Neuronal stem cell (in vitro differentiated cells): ENCODE results near the gene CELF1.
A peak's percentile ranks its signal among the peaks of the same experiment; 100 is the strongest.

Source experiments
- DNase-seq: peaks from one replicate; pipeline ENCODE4 v3.0.0-alpha.2; 2013; ENCODE audit warnings: low spot score
- H2AFZ ChIP-seq: one replicate; pipeline ENCODE4 v1.6.1; 2013; ENCODE audit warnings: mild to moderate bottlenecking, low read length, inconsistent platforms
- H2AK5ac ChIP-seq: 2 replicates; pipeline ENCODE4 v1.6.1; 2013; ENCODE audit warnings: low read depth, mild to moderate bottlenecking, inconsistent platforms, low read length, moderate library complexity, mixed read lengths
- H2BK120ac ChIP-seq: 2 replicates; pipeline ENCODE4 v1.6.1; 2013; ENCODE audit warnings: low read depth, mild to moderate bottlenecking, inconsistent platforms, low read length, moderate library complexity, mixed read lengths
- H2BK12ac ChIP-seq: one replicate; pipeline ENCODE4 v1.6.1; 2013; ENCODE audit warnings: low read length, inconsistent platforms
- H2BK15ac ChIP-seq: 2 replicates; pipeline ENCODE4 v1.6.1; 2013; ENCODE audit warnings: mild to moderate bottlenecking, low read length, inconsistent platforms, mixed read lengths
- H2BK5ac ChIP-seq: one replicate; pipeline ENCODE4 v1.6.1; 2013; ENCODE audit warnings: inconsistent platforms, mild to moderate bottlenecking, low read length, moderate library complexity
- H3K14ac ChIP-seq: one replicate; pipeline ENCODE4 v1.6.1; 2013; ENCODE audit warnings: low read length, inconsistent platforms
- H3K18ac ChIP-seq: 2 replicates; pipeline ENCODE4 v1.6.1; 2013; ENCODE audit warnings: low read length, inconsistent platforms
- H3K23ac ChIP-seq: 2 replicates; pipeline ENCODE4 v1.6.1; 2013; ENCODE audit warnings: low read depth, mild to moderate bottlenecking, mixed read lengths, low read length, inconsistent platforms; ENCODE audit not compliant: poor library complexity
- H3K27ac ChIP-seq: replicated peaks from 3 replicates; pipeline ENCODE4 v1.5.1; 2013; ENCODE audit warnings: low read length, inconsistent platforms
- H3K27me3 ChIP-seq, 3 experiments: 2 replicates each; pipeline ENCODE4 v1.6.1; 2013; ENCODE audit warnings: low read length in 3 of 3, mild to moderate bottlenecking in 2 of 3, inconsistent platforms in 1 of 3, low read depth in 1 of 3, mixed read lengths in 1 of 3, moderate library complexity in 1 of 3; ENCODE audit not compliant: control insufficient read depth in 3 of 3, insufficient read depth in 3 of 3
- H3K36me3 ChIP-seq, 2 donors: replicated peaks in 1 of 2; 2 replicates each; pipeline ENCODE4 v1.6.1; 2013; ENCODE audit warnings: low read length in 2 of 2; ENCODE audit not compliant: control insufficient read depth in 2 of 2, insufficient read depth in 2 of 2
- H3K4ac ChIP-seq: 2 replicates; pipeline ENCODE4 v1.6.1; 2013; ENCODE audit warnings: inconsistent platforms, mild to moderate bottlenecking, low read length, moderate library complexity
- H3K4me1 ChIP-seq, 2 donors: 1 replicate in 1 of 2; 2 replicates in 1 of 2; pipeline ENCODE4 v1.6.1; 2013; ENCODE audit warnings: low read length in 2 of 2, low read depth in 1 of 2; ENCODE audit not compliant: control insufficient read depth in 2 of 2, insufficient read depth in 1 of 2
- H3K4me2 ChIP-seq: one replicate; pipeline ENCODE4 v1.6.1; 2013; ENCODE audit warnings: mild to moderate bottlenecking, low read length, inconsistent platforms; ENCODE audit not compliant: insufficient read depth, poor library complexity, severe bottlenecking
- H3K4me3 ChIP-seq, 2 donors: 2 replicates each; pipeline ENCODE4 v1.5.1; 2013; ENCODE audit warnings: low read length in 2 of 2, mild to moderate bottlenecking in 2 of 2, inconsistent platforms in 1 of 2, moderate library complexity in 1 of 2
- H3K79me1 ChIP-seq: one replicate; pipeline ENCODE4 v1.6.1; 2013; ENCODE audit warnings: low read depth, mild to moderate bottlenecking, inconsistent platforms, low read length, moderate library complexity
- H3K9ac ChIP-seq: one replicate; pipeline ENCODE4 v1.6.1; 2013; ENCODE audit warnings: mild to moderate bottlenecking, low read depth, low read length, inconsistent platforms; ENCODE audit not compliant: poor library complexity
- H3K9me3 ChIP-seq, 2 donors: replicated peaks in 1 of 2; 2 replicates each; pipeline versions ENCODE3 to v1.6.1; 2013; ENCODE audit warnings: low read length in 2 of 2, mild to moderate bottlenecking in 2 of 2, inconsistent platforms in 1 of 2, low read depth in 1 of 2, mixed read lengths in 1 of 2, moderate library complexity in 1 of 2; ENCODE audit not compliant: control insufficient read depth in 2 of 2, insufficient read depth in 1 of 2
- H4K8ac ChIP-seq: one replicate; pipeline ENCODE4 v1.6.1; 2013; ENCODE audit warnings: low read depth, mild to moderate bottlenecking, inconsistent platforms, low read length, moderate library complexity
- H4K91ac ChIP-seq: one replicate; pipeline ENCODE4 v1.6.1; 2013; ENCODE audit warnings: low read length, low read depth, mild to moderate bottlenecking, inconsistent platforms; ENCODE audit not compliant: poor library complexity
- WGBS, 2 donors: extraction: QIAGEN DNeasy Blood & Tissue Kit; methylation state at CpG; one replicate each; pipeline ENCODE4 v1.1.7; 2013; ENCODE audit warnings: missing lambda C conversion rate in 2 of 2, mixed read lengths in 1 of 2; ENCODE audit not compliant: insufficient read length in 2 of 2, insufficient replicate concordance in 1 of 2; ENCODE audit errors: extremely low coverage in 2 of 2; 5-methylcytosine and 5-hydroxymethylcytosine counted together

CELF1 gene

GRCh38 chr11:47470671-47471070, 82.3 kb downstream of the CELF1 start:
- H3K36me3 ChIP-seq = peaks cover 43 to 100% of the 10 kb centered on the region in 2 donors
- H3K14ac ChIP-seq = no peak overlapping the region
- DNase-seq = no peak
- H3K27me3 ChIP-seq = no peaks in the 10 kb centered on the region
- no peak overlapping the region for H2AFZ ChIP-seq
- no peak overlapping the region for H3K4ac ChIP-seq
- no peak overlapping the region for H2BK12ac ChIP-seq
- no peak overlapping the region for H2BK5ac ChIP-seq
- H3K4me3 ChIP-seq = no peak overlapping the region
- H2BK120ac ChIP-seq = no peak overlapping the region
- H3K4me1 ChIP-seq = peaks cover 16 to 26% of the 10 kb centered on the region in 2 donors
- H2BK15ac ChIP-seq = no peak overlapping the region
- no peaks in the 10 kb centered on the region for H3K9me3 ChIP-seq
- no peak overlapping the region for H3K9ac ChIP-seq
- H4K91ac ChIP-seq = no peak overlapping the region
- H3K4me2 ChIP-seq = no peak overlapping the region
- no peak overlapping the region for H3K18ac ChIP-seq
- no CpG with 5 or more reads among the region's 4 CpGs for WGBS, 2 donors
- H3K27ac ChIP-seq = no peak overlapping the region
- no peak overlapping the region for H4K8ac ChIP-seq
- H3K23ac ChIP-seq = no peak overlapping the region
- peaks cover 2% of the 10 kb centered on the region for H3K79me1 ChIP-seq
- H2AK5ac ChIP-seq = no peak overlapping the region

DNA sequence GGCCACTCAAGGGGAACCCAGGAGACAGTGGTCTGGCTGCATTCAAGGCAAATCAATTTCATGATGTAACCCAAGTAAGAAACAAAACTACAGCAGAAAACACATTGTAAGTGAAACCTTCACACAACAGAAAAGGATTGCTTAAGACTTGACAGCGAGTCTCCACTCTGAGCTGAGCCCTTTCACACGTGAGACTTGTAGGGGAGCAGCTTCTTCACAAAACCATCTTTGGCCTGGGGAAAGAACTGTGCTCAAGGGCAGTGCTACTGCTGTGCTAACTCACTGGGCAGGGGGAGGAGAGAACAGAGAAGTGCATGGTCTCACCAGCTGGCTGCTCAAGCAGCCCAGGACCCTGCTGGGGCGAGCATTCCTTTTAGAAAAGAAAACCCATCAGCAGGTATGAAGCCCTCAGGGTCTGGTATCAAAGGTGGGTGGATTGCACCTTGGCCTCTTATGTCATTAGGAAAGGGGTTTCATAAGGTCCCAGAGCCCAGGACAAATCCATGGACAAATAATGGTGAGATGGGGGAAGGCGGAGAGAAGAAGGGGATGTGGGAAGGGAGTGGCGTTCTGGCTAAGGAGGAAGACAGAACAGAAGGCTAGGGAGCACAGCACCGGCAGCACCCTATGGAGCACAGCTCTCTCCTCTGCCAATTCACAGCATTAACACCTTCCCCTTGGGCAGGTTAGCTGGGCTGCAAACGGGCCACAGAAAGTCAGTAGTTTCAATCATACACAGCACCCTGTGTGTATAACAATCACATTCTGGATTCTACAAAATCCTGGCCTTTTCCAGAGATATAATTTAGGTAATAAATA, 83.4 kb downstream of the CELF1 start:
- H2BK12ac ChIP-seq = no peak overlapping the region
- H3K23ac ChIP-seq = no peak overlapping the region
- H3K27ac ChIP-seq = peak overlapping the region; percentile 2
- H3K9me3 ChIP-seq = no peaks in the 10 kb centered on the region
- no peak overlapping the region for H4K8ac ChIP-seq
- no peak overlapping the region for H3K14ac ChIP-seq
- no peak overlapping the region for H2BK120ac ChIP-seq
- H4K91ac ChIP-seq = no peak overlapping the region
- no peak overlapping the region for H2AK5ac ChIP-seq
- peaks cover 33 to 100% of the 10 kb centered on the region in 2 donors for H3K36me3 ChIP-seq
- H3K27me3 ChIP-seq = no peaks in the 10 kb centered on the region
- peaks cover 2% of the 10 kb centered on the region for H3K79me1 ChIP-seq
- H2BK5ac ChIP-seq = no peak overlapping the region
- H3K4me3 ChIP-seq = no peak overlapping the region
- DNase-seq = no peak
- no peak overlapping the region for H3K18ac ChIP-seq
- peaks cover 16 to 33% of the 10 kb centered on the region in 2 donors for H3K4me1 ChIP-seq
- no peak overlapping the region for H3K4me2 ChIP-seq
- no peak overlapping the region for H3K9ac ChIP-seq
- H2AFZ ChIP-seq = no peak overlapping the region
- H3K4ac ChIP-seq = no peak overlapping the region
- WGBS, 2 donors = no CpG with 5 or more reads among the region's 7 CpGs
- no peak overlapping the region for H2BK15ac ChIP-seq

DNA sequence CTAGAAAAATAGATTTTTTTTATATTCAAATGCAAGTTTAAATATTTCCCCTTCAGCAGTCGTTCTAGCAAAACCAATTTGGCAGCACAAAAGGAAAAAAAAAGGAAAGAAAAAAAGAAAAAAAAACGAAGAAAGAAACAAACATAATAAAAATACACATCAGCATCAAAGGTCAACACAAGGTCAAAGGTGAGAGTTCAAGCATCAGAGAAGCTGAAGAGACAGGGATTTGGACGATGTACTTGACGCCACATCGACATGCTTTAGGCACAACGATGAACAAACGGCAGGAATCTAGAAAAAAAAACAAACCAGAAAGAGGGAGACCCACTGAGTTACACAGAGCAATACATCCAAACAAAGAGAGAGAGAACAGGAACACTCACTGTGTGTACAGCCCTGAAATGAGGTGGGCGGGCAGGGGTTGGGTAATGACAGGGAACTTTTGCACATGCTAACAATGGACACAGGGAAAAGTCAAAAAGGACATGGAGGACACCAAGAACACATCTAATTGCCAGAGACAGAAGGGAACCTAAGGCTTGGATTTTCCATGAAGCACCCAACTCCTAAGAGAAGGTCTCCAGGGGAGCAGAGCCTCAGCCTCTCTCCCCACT, 84.2 kb downstream of the CELF1 start:
- no peak overlapping the region for H2AFZ ChIP-seq
- H3K4me2 ChIP-seq = no peak overlapping the region
- no peaks in the 10 kb centered on the region for H3K9me3 ChIP-seq
- no peak overlapping the region for H2BK12ac ChIP-seq
- H3K4me3 ChIP-seq = no peak overlapping the region
- H4K8ac ChIP-seq = no peak overlapping the region
- H3K79me1 ChIP-seq = peaks cover 2% of the 10 kb centered on the region
- no peak for DNase-seq
- H2AK5ac ChIP-seq = no peak overlapping the region
- H2BK5ac ChIP-seq = no peak overlapping the region
- H2BK15ac ChIP-seq = no peak overlapping the region
- no CpG with 5 or more reads among the region's 8 CpGs for WGBS, 2 donors
- no peak overlapping the region for H4K91ac ChIP-seq
- no peaks in the 10 kb centered on the region for H3K27me3 ChIP-seq
- no peak overlapping the region for H2BK120ac ChIP-seq
- no peak overlapping the region for H3K14ac ChIP-seq
- no peak overlapping the region for H3K18ac ChIP-seq
- H3K4ac ChIP-seq = no peak overlapping the region
- peaks cover 34 to 100% of the 10 kb centered on the region in 2 donors for H3K36me3 ChIP-seq
- peaks cover 16 to 37% of the 10 kb centered on the region in 2 donors for H3K4me1 ChIP-seq
- no peak overlapping the region for H3K9ac ChIP-seq
- H3K23ac ChIP-seq = no peak overlapping the region
- H3K27ac ChIP-seq = peak overlapping the region; percentile 2

GRCh38 chr11:47467357-47467756, 85.6 kb downstream of the CELF1 start:
- Histone ChIP-seq H2AFZ (no peak overlapping the region), H3K36me3 (peaks cover 26 to 92% of the 10 kb centered on the region in 2 donors), H3K14ac (no peak overlapping the region)

More at GRCh38 chr11:47467357-47467756, 85.6 kb downstream of the CELF1 start:
- Histone ChIP-seq H3K4me1 (peaks cover 16 to 37% of the 10 kb centered on the region in 2 donors), H3K23ac (no peak overlapping the region), H2BK5ac (no peak overlapping the region), H2BK15ac (no peak overlapping the region), H3K4ac (no peak overlapping the region), H3K27ac (peak overlapping the region; percentile 34), H2AK5ac (no peak overlapping the region), H3K9ac (no peak overlapping the region), H3K9me3 (no peaks in the 10 kb centered on the region), H3K4me3 (no peak overlapping the region), H3K18ac (no peak overlapping the region), H4K91ac (no peak overlapping the region), H2BK12ac (no peak overlapping the region), H3K27me3 (no peaks in the 10 kb centered on the region), H3K79me1 (peaks cover 2% of the 10 kb centered on the region), H3K4me2 (no peak overlapping the region), H2BK120ac (no peak overlapping the region), H4K8ac (no peak overlapping the region)
- no CpG with 5 or more reads among the region's 7 CpGs for WGBS, 2 donors
- DNase-seq = no peak
